Choroid plexus epithelial cell (primary cell): Measurements from ENCODE around the gene GOPC.

Source experiments
- DNase-seq: peaks from one replicate; pipeline ENCODE4 v3.0.0-alpha.2; 2010; ENCODE audit warnings: low read depth
- H3K4me3 ChIP-seq: 2 replicates; pipeline ENCODE4 v1.5.1; 2011; ENCODE audit warnings: low read depth, mild to moderate bottlenecking, control low read depth, low read length, moderate library complexity
- CTCF ChIP-seq: conservative IDR thresholded peaks from 2 replicates; pipeline ENCODE4 v1.5.1; 2011; ENCODE audit warnings: low read depth, mild to moderate bottlenecking, control low read depth, inconsistent platforms, low read length, moderate library complexity

The GOPC gene

GRCh38 chr6:117515326-117515725 lies 87.0 kb downstream of the GOPC start:
- no peak overlapping the region for H3K4me3 ChIP-seq
- DNase-seq = no peak
- TF ChIP-seq CTCF = no peak

- DNase-seq = no peak
- no peak for TF ChIP-seq CTCF
- no peak overlapping the region for H3K4me3 ChIP-seq
Measured at GRCh38 chr6:117514655-117515054, 87.7 kb downstream of the GOPC start.

GRCh38 chr6:117513778-117514365 lies 88.4 kb downstream of the GOPC start:
- no peak for TF ChIP-seq CTCF
- no peak overlapping the region for H3K4me3 ChIP-seq
- DNase-seq = no peak

GRCh38 chr6:117512987-117513573 lies 89.2 kb downstream of the GOPC start:
- H3K4me3 ChIP-seq = no peak overlapping the region
- no peak for DNase-seq
- no peak for TF ChIP-seq CTCF

GRCh38 chr6:117512056-117512828 lies 90.1 kb downstream of the GOPC start:
- H3K4me3 ChIP-seq = no peak overlapping the region
- DNase-seq = no peak
- no peak for TF ChIP-seq CTCF
